ENCODE data around the gene CCDC8. TPM values are rescaled to one million over a fixed set of nuclear protein-coding genes. Genes with fewer than 3 reads are reported as not detected.

CCDC8 gene
- total and polyA plus RNA-seq, 2 donors (not counting 3 experiments of a cell fraction or from before 2014, with no cell fraction given) = 0.18 to 0.75 TPM

GRCh38 chr19:46452186-46452585 lies 38.8 kb upstream of the CCDC8 start:
- CTCF ChIA-PET = no interaction called here
- H3K4me1 ChIP-seq (ENCODE audit: control insufficient read depth, extremely low read depth, insufficient read depth, low read length) = no peaks in the 10 kb centered on the region
- no peak overlapping the region for H3K27ac ChIP-seq (ENCODE audit: insufficient read depth, low read depth, low read length)
- no TSS peak for BruUV-seq (replicated peaks)
- H3K36me3 ChIP-seq (ENCODE audit: control insufficient read depth in 2 of 2, extremely low read depth in 1 of 2, insufficient read depth in 2 of 2, low read length in 2 of 2) = no peaks in the 10 kb centered on the region
- DNase-seq (ENCODE audit: low read depth, low spot score) (no peak), FAIRE-seq (no peak)
- no peak for TF ChIP-seq CTCF (IDR thresholded peaks at IDR 0.05; ENCODE audit: extremely low read depth in 1 of 2, insufficient read depth in 1 of 2, low read depth in 1 of 2, low read length in 2 of 2)
- no peak for TF ChIP-seq EZH2 (IDR thresholded peaks at IDR 0.05; ENCODE audit: borderline replicate concordance, low read depth, low read length, severe bottlenecking)
- TF ChIP-seq MAX (IDR thresholded peaks at IDR 0.05; ENCODE audit: insufficient read depth, insufficient read length) = no peak
- no peak for TF ChIP-seq MYC (IDR thresholded peaks at IDR 0.05; ENCODE audit: low read depth, low read length)
- TF ChIP-seq FOS (IDR thresholded peaks at IDR 0.05; ENCODE audit: borderline replicate concordance, insufficient read depth, low read length) = no peak
- no peak for TF ChIP-seq POLR2A (IDR thresholded peaks at IDR 0.05; ENCODE audit: low read depth, low read length)
- TF ChIP-seq GATA2 (IDR thresholded peaks at IDR 0.05; ENCODE audit: insufficient read depth, insufficient read length, low read depth, low read length) = no peak
- no peak for TF ChIP-seq POLR2AphosphoS5 (IDR thresholded peaks at IDR 0.05; ENCODE audit: insufficient read depth, low read depth, low read length)
- no peak for TF ChIP-seq JUN (IDR thresholded peaks at IDR 0.05; ENCODE audit: borderline replicate concordance, insufficient read depth, insufficient read length, low read depth)
- H3K9me3 ChIP-seq (replicated peaks; ENCODE audit: control insufficient read depth, insufficient read depth, low read length) = no peaks in the 10 kb centered on the region
- H4K20me1 ChIP-seq (replicated peaks; ENCODE audit: control insufficient read depth, extremely low read depth, insufficient read depth, low read length) = no peaks in the 10 kb centered on the region
- intact Hi-C loops (cut with micrococcal nuclease) = no loop called here
- no peak overlapping the region for H3K4me2 ChIP-seq (ENCODE audit: insufficient read depth, low read length)
- H2AFZ ChIP-seq (ENCODE audit: low read depth, low read length) = no peak overlapping the region
- dilution Hi-C loops (cut with MboI; ENCODE audit: extremely low pct_ligation_motif_present, low sequenced_read_pairs) = no loop called here
- H3K9me1 ChIP-seq (replicated peaks; ENCODE audit: control insufficient read depth, extremely low read depth, insufficient read depth, low read length) = no peaks in the 10 kb centered on the region
- no peaks in the 10 kb centered on the region for H3K79me2 ChIP-seq (ENCODE audit: control insufficient read depth, insufficient read depth, low read length)
- POLR2A ChIA-PET = no interaction called here
- H3K4me3 ChIP-seq (replicated peaks in 1 of 3; ENCODE audit: insufficient read depth in 1 of 3, low read depth in 1 of 3, low read length in 3 of 3) = no peak overlapping the region
- no peak overlapping the region for H3K9ac ChIP-seq (replicated peaks; ENCODE audit: extremely low read depth, insufficient read depth, low read length)
- H3K27me3 ChIP-seq (ENCODE audit: control insufficient read depth in 2 of 2, insufficient read depth in 2 of 2, low read length in 2 of 2) = peaks cover 2 to 9% of the 10 kb centered on the region in 2 experiments
